Inflammatory macrophage treated with lipopolysaccharide for 4 hours (primary cell): ENCODE results near the gene SLC17A8.
"Not testable (repeated sequence)": the region's sequence is repeated elsewhere in the genome, so short reads cannot be mapped to it uniquely, and the experiment has no call there.

ENCODE experiments used
- DNase-seq: peaks from one replicate; pipeline ENCODE4 v3.0.0-alpha.2; 2020

The SLC17A8 gene

DNA sequence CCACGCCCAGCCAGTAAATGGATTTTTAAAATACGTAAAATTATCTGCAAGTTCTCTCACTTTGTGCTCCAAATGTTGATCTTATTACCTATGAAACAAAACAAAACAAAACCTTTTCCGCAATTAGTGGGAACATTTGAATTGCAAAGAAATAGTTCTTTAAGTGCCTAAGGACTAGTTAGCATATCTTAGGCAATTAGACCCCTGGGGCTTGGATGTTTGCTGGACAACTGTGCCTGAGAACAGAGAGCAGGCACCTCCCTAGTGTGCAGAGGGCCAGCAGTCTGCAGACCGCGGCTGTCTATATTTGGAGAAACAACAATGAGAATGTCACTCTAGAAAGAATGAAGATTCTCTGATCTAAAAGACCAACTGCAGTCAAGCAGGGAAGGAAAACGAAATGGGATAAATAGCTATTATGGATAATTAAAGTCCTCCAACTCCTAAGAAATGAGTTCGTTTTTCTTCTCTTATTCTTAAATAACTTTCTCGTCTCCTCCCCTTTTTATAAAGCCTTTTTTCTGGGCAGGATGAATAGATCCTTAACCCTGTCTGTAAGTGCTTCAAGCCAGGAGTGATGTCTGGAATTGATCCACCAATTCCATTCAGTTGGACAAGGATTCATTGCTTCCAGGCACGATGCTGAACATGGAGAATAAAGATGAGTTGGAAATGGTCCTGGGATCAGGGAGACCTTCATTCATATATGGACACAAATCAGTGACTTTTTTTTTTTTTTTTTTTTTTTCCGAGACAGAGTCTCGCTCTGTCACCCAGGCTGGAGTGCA, 16.2 kb downstream of the SLC17A8 start:
- no peak for DNase-seq

DNA sequence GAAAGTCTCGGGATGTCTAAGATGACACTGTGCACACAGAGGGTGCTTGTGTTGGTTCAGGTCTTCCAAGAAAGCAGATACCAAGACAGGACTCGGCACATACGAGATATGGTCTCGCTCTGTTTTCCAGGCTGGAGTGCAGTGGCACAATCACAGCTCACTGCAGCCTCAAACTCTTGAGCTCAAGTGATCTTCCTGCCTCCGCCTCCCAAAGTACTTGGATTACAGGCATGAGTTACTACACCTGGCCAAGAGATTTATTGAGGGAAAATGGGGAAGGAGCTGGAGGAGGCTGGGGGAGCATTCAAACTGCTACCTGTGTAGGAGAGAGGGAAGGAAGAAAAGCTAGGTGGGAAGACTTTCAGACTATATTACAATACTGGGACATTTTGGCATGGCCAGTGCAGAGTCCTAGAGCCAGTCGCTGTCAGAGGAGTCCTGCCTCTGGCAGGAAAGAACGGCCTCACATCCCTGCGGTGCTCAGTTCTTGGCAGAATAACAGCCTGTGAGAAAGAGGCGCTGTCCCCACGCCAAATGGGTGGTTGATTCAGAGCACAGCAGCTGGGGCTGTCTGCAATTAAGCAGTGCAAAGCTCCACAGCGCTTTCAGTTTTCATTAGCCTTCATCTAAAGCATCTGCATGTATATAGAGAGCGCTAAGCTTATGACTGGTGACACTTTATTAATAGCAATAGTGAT, 18.3 kb downstream of the SLC17A8 start:
- DNase-seq, result no peak

DNA sequence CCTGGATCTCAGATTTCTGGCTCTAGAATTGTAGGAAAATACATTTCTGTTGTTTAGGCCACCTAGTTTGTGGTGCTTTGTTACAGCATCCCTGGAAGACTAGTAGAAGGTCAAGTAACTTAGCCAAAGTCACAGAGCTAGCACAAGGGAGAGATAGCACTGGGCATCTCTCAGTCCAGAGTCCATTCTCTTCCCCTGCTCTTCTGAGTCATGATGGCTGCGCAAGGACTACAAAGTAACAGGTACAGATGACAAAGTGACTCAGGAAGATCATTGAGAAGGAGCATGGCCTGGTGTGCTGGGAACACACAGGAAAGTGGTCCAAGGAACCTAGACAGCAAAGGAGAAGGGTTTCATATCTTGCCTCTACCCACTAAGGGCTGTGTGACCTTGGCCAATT, 19.3 kb downstream of the SLC17A8 start:
- no peak for DNase-seq

GRCh38 chr12:100381379-100381778, 24.5 kb downstream of the SLC17A8 start:
- DNase-seq, result no peak

DNA sequence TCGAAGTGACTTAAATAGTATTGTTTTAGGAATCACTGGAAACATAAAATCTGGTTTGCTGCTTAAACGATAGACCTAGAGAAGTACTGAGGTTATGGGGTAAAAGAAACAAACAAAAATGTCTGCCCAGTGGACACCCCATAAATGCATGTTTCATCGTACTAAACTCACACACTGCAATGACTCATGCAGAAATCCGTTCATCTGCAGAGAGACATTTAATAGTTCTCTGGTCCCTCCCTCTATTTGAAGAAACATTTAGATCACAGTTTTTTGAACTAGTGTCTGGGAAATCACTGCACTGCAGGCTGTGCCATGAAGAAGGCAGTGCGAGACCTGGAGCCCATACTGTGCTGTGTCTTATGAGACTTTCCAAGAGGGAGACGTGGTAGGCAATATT, 25.5 kb downstream of the SLC17A8 start:
- no peak for DNase-seq

DNA sequence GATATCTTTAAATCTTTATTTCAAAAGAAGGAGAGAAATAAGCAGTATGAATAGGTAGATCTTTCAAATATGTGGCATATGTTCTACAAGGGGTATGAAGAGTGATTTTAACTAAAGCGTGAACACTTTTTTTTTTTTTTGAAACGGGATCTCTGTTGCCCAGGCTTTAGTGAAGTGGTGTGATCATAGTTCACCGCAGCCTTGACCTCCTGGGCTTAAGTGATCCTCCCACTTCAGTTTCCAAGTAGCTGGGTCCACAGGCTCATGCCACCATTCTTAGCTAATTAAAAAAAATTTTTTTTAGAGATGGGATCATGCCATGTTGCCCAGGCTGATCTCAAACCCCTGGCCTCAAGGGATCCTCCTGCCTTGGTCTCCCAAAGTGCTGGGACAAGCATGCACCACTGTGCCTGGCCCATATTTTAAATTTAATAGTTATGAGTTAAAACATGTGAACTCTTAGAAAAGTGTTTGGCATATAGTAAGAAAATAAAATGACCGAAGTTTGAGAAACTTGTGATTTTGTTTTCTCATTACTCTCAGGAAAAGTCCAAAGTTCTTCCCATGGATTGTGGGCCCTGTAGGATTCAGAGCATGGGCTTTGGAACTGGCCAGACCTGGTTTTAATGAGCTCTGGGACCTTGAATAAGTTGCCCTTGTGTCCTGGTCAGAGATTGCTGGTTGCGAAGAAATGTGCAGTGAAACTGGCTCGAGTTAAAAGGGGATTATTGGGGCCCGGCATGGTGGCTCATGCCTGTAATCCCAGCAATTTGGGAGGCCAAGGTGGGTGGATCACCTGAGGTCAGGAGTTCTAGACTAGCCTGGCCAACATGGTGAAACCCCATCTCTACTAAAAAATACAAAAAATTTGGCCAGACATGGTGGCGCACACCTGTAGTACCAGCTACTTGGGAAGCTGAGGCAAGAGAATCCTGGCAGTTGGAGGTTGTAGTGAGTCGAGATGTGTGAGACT, 27.0 kb downstream of the SLC17A8 start:
- DNase-seq, result no peak

DNA sequence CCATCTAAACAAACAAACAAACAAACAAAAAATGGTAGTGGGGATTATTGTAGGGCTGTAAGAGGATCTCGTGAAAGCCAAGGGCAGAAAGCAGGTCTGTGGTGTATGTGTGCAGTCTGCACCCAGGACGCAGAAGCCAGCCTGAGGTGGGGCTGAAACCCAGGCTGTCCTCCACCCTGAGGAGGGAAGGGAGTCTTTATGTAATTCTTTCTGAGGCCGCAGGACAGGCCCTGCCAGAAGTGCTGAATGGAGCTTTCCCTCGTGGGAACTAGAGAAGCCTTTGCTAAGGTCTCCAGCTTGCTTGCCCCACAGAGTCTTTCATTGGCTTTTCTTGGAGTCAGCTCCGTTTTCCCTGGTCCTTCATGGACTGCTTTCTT, 27.7 kb downstream of the SLC17A8 start:
- no peak for DNase-seq

DNA sequence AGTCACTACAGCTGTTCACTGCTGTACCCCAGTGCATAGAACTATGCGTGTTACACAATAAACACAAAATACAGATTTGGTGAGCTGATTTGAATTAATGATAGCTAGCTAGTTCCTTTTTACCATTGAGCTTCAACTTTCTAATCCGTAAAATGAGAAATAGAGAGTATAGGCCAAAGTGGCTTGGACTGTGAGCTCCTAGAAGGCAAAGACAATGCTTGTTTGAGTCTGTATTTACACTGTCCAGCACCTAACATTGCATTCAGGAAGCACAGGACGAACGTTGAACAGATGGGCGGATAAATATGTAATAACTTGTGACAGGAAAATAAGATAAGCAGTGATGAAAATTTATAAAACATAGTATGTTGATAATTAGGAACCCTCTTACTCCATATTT, 31.5 kb downstream of the SLC17A8 start:
- DNase-seq, result no peak

GRCh38 chr12:100391856-100392255, 35.0 kb downstream of the SLC17A8 start:
- DNase-seq, result peak; percentile 11

- DNase-seq, result no peak
These were observed 36.3 kb downstream of the SLC17A8 start for GRCh38 chr12:100393200-100393599.

- DNase-seq, result no peak
These were observed 38.9 kb downstream of the SLC17A8 start for GRCh38 chr12:100395811-100396210.

GRCh38 chr12:100398307-100398706, 41.4 kb downstream of the SLC17A8 start:
- no peak for DNase-seq

DNA sequence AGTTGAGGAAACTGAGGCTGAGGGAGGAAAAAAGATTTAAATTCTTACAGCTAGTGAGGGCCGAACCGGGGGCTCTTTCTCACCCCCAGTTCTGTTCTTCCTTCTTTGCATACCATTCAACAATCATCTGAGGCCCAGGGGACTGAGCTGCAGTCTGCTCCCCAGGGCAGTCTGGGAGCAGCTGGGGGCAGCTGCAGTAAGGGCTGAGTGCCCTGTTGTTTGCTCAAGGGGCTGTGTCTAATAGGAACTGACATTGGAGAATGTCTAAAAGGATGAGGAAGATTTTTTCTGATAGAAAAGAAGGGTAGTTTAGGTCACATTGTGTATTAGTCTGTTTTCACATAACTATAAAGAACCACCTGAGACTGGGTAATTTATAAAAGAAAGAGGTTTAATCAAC, 42.2 kb downstream of the SLC17A8 start:
- DNase-seq, result no peak

GRCh38 chr12:100401660-100402059, 44.8 kb downstream of the SLC17A8 start:
- DNase-seq, result no peak

GRCh38 chr12:100402763-100403162, 45.9 kb downstream of the SLC17A8 start:
- no peak for DNase-seq

DNA sequence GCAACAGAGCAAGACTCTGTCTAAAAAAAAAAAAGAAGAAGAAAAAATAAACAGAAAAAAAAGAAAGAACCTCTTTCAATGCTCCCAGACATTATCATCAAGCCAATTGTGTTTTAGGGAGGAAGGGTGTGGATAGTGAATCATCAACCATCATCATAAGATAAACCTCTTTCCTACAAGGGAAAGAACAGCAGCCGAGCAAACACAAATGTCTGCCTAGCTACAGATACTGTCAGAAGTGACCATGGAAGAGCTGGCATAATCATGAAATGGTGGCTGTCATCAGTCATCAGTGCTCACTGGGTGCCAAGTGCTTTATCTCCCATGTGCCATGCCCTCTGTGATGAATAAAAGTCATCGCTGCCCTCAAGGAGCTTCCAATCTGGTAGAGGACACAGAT, 46.6 kb downstream of the SLC17A8 start:
- DNase-seq, result no peak

- DNase-seq, result peak; percentile 24
These were observed 48.0 kb downstream of the SLC17A8 start for GRCh38 chr12:100404769-100405407.

- no peak for DNase-seq
These were observed 56.1 kb downstream of the SLC17A8 start for GRCh38 chr12:100413001-100413400.

- no peak for DNase-seq
These were observed 57.9 kb downstream of the SLC17A8 start for GRCh38 chr12:100414739-100415138.

DNA sequence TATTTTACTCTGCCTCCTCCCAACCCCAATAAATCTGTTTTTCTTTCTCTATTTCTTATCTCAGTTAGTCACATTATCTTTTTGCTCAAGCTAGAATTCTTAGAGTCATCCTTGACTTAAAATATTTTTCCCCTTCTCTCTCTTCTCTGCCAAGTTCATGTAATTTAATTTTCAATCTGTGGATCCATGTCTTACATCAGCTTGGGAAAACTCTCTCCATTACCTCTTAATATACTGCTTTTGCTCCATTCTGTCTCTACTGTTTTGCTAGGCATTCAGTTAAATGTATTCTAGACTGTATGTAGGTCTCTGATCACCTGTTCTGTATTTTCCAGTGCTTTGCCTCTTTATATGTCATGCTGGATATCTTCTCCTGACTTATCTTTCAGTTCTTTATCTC, 65.8 kb downstream of the SLC17A8 start:
- DNase-seq, result no peak

GRCh38 chr12:100426145-100426544, 69.3 kb downstream of the SLC17A8 start:
- DNase-seq, result no peak

DNA sequence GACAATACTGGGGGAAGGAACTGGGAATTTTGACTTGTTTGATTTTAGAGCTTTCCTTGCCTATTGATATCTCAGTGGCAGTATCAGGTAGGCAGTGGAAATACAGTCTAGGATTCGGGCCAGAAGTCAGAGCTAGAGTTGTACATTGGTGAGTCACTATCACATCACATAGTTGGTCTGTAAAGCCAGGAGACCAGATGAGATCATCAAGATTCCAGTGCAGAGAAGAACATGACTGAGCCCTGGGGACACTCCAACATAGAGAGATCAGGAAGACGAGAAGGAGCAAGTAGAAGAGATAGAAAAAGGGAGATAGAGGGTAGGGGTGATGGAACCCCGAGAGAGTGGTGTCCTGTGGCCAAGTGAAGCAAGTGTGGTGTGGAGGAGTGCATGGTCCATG, 70.2 kb downstream of the SLC17A8 start:
- no peak for DNase-seq

- DNase-seq, result not testable (repeated sequence)
These were observed 73.4 kb downstream of the SLC17A8 start for GRCh38 chr12:100430251-100430650.
